RWPE2 (cell line): ENCODE measurements around the gene RHPN2.
"Not testable (repeated sequence)": the region's sequence is repeated elsewhere in the genome, so short reads cannot be mapped to it uniquely, and the experiment has no call there.

Experiments
- ATAC-seq: fragments of 200-7000 bp; cut with Tn5 transposase; 3 replicates; pipeline ENCODE4 v1.9.1; 2021; ENCODE audit warnings: low read depth
- DNase-seq: peaks from one replicate; pipeline ENCODE4 v3.0.0-alpha.2; 2020; ENCODE audit warnings: low spot score
- H3K27ac ChIP-seq: fragments of 450-650 bp; 2 replicates; pipeline ENCODE4 v1.5.1; 2017; ENCODE audit warnings: mild to moderate bottlenecking; ENCODE audit not compliant: poor library complexity, severe bottlenecking
- H3K27me3 ChIP-seq: fragments of 250-450 bp; sonication (Bioruptor Pico); 2 replicates; pipeline ENCODE4 v1.5.1; 2021; ENCODE audit warnings: mild to moderate bottlenecking, moderate library complexity; ENCODE audit not compliant: insufficient read depth, poor library complexity, severe bottlenecking
- H3K36me3 ChIP-seq: fragments of 250-450 bp; sonication (Bioruptor Pico); 2 replicates; pipeline ENCODE4 v1.5.1; 2020; ENCODE audit warnings: low read depth, mild to moderate bottlenecking, moderate library complexity
- H3K4me1 ChIP-seq: fragments of 250-450 bp; sonication (Bioruptor Pico); 2 replicates; pipeline ENCODE4 v1.5.1; 2021; ENCODE audit warnings: mild to moderate bottlenecking, moderate library complexity; ENCODE audit not compliant: insufficient read depth, poor library complexity, severe bottlenecking
- H3K4me3 ChIP-seq: fragments of 250-450 bp; sonication (Bioruptor Pico); 2 replicates; pipeline ENCODE4 v1.5.1; 2021; ENCODE audit warnings: mild to moderate bottlenecking, moderate library complexity; ENCODE audit not compliant: severe bottlenecking
- H3K9me3 ChIP-seq: fragments of 250-450 bp; sonication (Bioruptor Pico); 2 replicates; pipeline ENCODE4 v1.5.1; 2021; ENCODE audit warnings: mild to moderate bottlenecking, moderate library complexity; ENCODE audit not compliant: severe bottlenecking
- CTCF ChIP-seq: fragments of 450-650 bp; IDR thresholded peaks from one replicate; pipeline ENCODE4 v1.5.1; 2017; ENCODE audit warnings: mild to moderate bottlenecking, moderate library complexity; ENCODE audit not compliant: poor library complexity, severe bottlenecking

RHPN2 gene

DNA sequence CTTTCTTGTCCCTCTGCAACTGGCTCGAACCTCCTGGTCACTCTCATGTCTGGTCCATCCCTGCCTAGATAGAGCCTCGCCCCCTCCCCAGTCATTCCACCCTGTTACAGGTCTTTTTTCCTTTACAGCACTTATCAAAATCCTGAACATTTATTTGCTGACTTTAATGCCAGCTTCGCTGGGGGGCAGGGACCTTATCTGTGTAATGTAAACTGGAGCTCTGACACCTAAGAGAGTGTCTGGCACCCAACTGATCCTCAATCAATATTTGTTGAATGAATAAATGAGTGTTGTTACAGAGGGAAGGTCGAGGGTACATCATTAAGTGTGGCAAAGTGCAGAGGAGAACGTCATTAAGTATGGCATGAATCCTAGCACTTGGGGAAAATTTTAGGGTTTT is 76.0 kb downstream of the RHPN2 start:
- no peaks in the 10 kb centered on the region for H3K9me3 ChIP-seq
- ATAC-seq (no peak), DNase-seq (no peak)
- H3K36me3 ChIP-seq: peaks cover 13% of the 10 kb centered on the region
- TF ChIP-seq CTCF: no peak
- H3K4me3 ChIP-seq: no peak overlapping the region
- no peak overlapping the region for H3K27ac ChIP-seq
- no peaks in the 10 kb centered on the region for H3K4me1 ChIP-seq
- no peaks in the 10 kb centered on the region for H3K27me3 ChIP-seq

- not testable (repeated sequence) for H3K9me3 ChIP-seq, H3K27me3 ChIP-seq, H3K4me1 ChIP-seq, H3K4me3 ChIP-seq, H3K27ac ChIP-seq, DNase-seq, ATAC-seq
- H3K36me3 ChIP-seq: peaks cover 14% of the 10 kb centered on the region
Observed at GRCh38 chr19:32988254-32988653, 76.4 kb downstream of the RHPN2 start.

GRCh38 chr19:32982488-32982887 is 82.2 kb downstream of the RHPN2 start:
- ATAC-seq, H3K27ac ChIP-seq, H3K27me3 ChIP-seq, H3K4me1 ChIP-seq, DNase-seq, H3K9me3 ChIP-seq, H3K4me3 ChIP-seq: not testable (repeated sequence)
- H3K36me3 ChIP-seq: peaks cover 17% of the 10 kb centered on the region

DNA sequence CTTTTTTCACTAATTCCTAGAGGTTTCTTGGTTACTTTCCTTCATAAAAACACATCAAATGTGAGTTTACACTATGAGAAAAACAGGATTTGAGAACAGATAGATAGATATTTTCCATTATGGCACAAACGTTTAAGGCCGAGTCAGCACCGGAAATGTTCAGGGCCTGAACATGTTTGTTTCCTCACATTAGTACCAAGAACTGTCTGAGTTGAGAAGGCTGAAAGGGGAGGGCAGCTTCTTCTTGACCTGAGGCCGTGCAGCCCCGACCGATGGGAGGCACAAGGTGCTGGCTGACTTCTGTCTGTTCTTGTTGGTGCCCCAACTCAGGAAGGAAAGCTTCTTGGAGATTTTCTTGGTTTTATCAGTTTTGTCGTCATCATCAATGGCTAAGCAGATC is 84.9 kb downstream of the RHPN2 start:
- DNase-seq, H3K4me1 ChIP-seq, H3K27me3 ChIP-seq, H3K9me3 ChIP-seq, ATAC-seq, H3K27ac ChIP-seq, H3K4me3 ChIP-seq: not testable (repeated sequence)
- peaks cover 33% of the 10 kb centered on the region for H3K36me3 ChIP-seq

DNA sequence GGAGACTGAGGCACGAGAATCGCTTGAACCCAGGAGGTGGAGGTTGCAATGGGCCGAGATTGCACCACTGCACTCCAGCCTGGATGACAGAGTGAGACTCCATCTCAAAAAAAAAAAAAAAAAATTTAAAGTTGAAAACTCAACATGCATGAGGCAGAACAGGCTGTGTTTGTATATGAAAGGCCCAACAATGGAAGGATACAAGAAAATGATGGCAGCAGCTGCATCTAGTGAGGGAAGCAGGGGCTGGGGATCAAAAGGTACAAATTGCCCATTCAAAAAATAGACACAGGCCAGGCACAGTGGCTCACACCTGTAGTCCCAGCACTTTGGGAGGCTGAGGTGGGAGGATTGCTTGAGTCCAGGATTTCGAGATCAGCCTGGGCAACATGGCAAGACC is 86.9 kb downstream of the RHPN2 start:
- DNase-seq, H3K27me3 ChIP-seq, H3K4me3 ChIP-seq, H3K27ac ChIP-seq, ATAC-seq, H3K9me3 ChIP-seq, H3K4me1 ChIP-seq: not testable (repeated sequence)
- peaks cover 29% of the 10 kb centered on the region for H3K36me3 ChIP-seq

DNA sequence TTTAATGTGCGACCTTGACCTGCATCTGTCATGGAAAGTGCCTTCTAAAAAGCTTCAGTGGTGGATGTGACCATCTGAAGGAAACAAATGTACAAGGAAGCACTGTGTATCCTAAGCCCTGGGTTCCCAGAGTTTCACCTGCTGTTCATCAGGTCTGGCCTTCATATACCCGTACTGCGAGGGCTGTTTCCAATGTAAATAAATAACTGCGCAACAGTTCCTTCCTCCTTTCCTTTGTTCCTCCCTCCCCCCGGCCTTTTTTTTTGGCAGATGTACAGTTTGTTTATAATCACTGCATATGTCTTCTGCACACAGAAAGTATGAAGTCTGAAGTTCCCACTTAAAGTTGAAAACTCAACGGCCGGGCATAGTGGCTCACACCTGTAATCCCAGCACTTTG is 87.4 kb downstream of the RHPN2 start:
- Histone ChIP-seq H3K36me3 (peaks cover 29% of the 10 kb centered on the region), H3K4me3 (no peak overlapping the region), H3K27me3 (no peaks in the 10 kb centered on the region), H3K27ac (no peak overlapping the region), H3K9me3 (no peaks in the 10 kb centered on the region), H3K4me1 (no peaks in the 10 kb centered on the region)
- DNase-seq (no peak), ATAC-seq (no peak)
- TF ChIP-seq CTCF: no peak

DNA sequence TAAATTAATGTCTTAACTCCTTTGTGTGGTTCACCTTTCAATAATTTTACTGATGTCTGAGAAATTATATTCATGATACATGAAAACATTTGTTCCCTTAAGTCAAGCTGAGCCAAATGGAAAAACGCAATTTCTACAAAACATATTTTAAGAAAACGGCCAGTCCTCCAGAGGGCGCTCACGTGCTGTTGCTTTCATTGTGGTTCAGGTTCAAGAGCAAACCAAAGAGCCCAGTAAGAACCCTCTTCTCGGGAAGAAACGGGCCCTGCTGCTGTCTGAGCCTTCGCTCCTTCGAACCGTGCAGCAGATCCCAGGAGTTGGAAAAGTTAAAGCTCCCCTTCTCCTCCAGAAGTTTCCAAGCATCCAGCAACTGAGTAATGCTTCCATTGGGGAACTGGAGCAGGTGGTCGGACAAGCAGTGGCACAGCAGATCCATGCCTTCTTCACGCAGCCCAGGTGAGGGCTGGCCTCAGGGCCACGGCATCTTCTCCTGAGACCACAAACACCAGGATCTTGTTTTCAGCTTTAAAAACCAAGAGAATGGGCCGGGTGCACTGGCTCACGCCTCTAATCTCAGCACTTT is 88.4 kb downstream of the RHPN2 start:
- H3K36me3 ChIP-seq: peaks cover 29% of the 10 kb centered on the region
- ATAC-seq (no peak), DNase-seq (no peak)
- H3K4me3 ChIP-seq: no peak overlapping the region
- H3K9me3 ChIP-seq: no peaks in the 10 kb centered on the region
- H3K27me3 ChIP-seq: no peaks in the 10 kb centered on the region
- TF ChIP-seq CTCF: peak; percentile 91
- no peak overlapping the region for H3K27ac ChIP-seq
- H3K4me1 ChIP-seq: no peaks in the 10 kb centered on the region
